CD8-positive, alpha-beta memory T cell (primary cell): ENCODE measurements around the gene SAE1. TPM values are rescaled to one million over a fixed set of nuclear protein-coding genes. Genes with fewer than 3 reads are reported as not detected.

Experiments
- CTCF ChIA-PET: fragments of 350-600 bp; sonication (Branson Sonifier 250); formaldehyde crosslinking; loops from one replicate; lab custom pipeline; 2021; ENCODE audit warnings: antibody characterized with exemption; lab: Charles Lee
- POLR2A ChIA-PET: fragments of 350-600 bp; sonication (Branson Sonifier 250); formaldehyde crosslinking; loops from one replicate; lab custom pipeline; 2021; ENCODE audit warnings: antibody characterized with exemption; lab: Charles Lee
- DNase-seq, 5 donors: peaks; one replicate each; pipeline versions ENCODE4 v3.0.0 to v3.0.0-alpha.2; 2020 to 2022; ENCODE audit warnings: mixed read lengths in 1 of 5
- H3K27ac ChIP-seq: one replicate; pipeline ENCODE4 v1.7.0; 2013; ENCODE audit warnings: low read depth, mild to moderate bottlenecking, low read length, moderate library complexity
- H3K27me3 ChIP-seq: 2 replicates; pipeline ENCODE4 v1.7.0; 2013; ENCODE audit warnings: low read length, mild to moderate bottlenecking; ENCODE audit not compliant: insufficient read depth, poor library complexity, severe bottlenecking
- H3K36me3 ChIP-seq: 2 replicates; pipeline ENCODE4 v1.7.0; 2013; ENCODE audit warnings: mild to moderate bottlenecking, low read length, moderate library complexity; ENCODE audit not compliant: insufficient read depth
- H3K4me1 ChIP-seq: 2 replicates; pipeline ENCODE4 v1.7.0; 2013; ENCODE audit warnings: mild to moderate bottlenecking, low read length, moderate library complexity; ENCODE audit not compliant: insufficient read depth
- H3K4me3 ChIP-seq: 2 replicates; pipeline ENCODE4 v1.7.0; 2013; ENCODE audit warnings: mild to moderate bottlenecking, low read length
- H3K9me3 ChIP-seq: 2 replicates; pipeline ENCODE4 v1.7.0; 2013; ENCODE audit warnings: mild to moderate bottlenecking, low read length
- H3K27ac Mint-ChIP-seq, 8 donors: one replicate each; pipeline ENCODE4 v1.8.0; 2020 to 2021; ENCODE audit warnings: mixed read lengths in 8 of 8, mild to moderate bottlenecking in 6 of 8, inconsistent platforms in 3 of 8, moderate library complexity in 3 of 8
- H3K27me3 Mint-ChIP-seq, 2 donors: one replicate each; pipeline ENCODE4 v1.8.0; 2020 to 2021; ENCODE audit warnings: mixed read lengths in 2 of 2, mild to moderate bottlenecking in 1 of 2, moderate library complexity in 1 of 2
- H3K36me3 Mint-ChIP-seq, 3 donors: one replicate each; pipeline ENCODE4 v1.8.0; 2020 to 2021; ENCODE audit warnings: mixed read lengths in 3 of 3, inconsistent platforms in 1 of 3, mild to moderate bottlenecking in 1 of 3
- H3K4me1 Mint-ChIP-seq, 3 donors: one replicate each; pipeline ENCODE4 v1.8.0; 2020 to 2021; ENCODE audit warnings: mixed read lengths in 3 of 3, inconsistent platforms in 1 of 3, mild to moderate bottlenecking in 1 of 3
- H3K4me3 Mint-ChIP-seq, 7 donors: one replicate each; pipeline ENCODE4 v1.8.0; 2020 to 2021; ENCODE audit warnings: mixed read lengths in 7 of 7, mild to moderate bottlenecking in 6 of 7, moderate library complexity in 4 of 7, inconsistent platforms in 2 of 7
- H3K9me3 Mint-ChIP-seq, 5 donors: one replicate each; pipeline ENCODE4 v1.8.0; 2020 to 2022; ENCODE audit warnings: mixed read lengths in 5 of 5, mild to moderate bottlenecking in 3 of 5, moderate library complexity in 2 of 5, inconsistent platforms in 1 of 5
- polyA plus RNA-seq: library from polyadenylated mRNA; unstranded; fragments of 300-500 nt; fragmentation: Illumina TruSeq; gene quantifications from one replicate; pipeline ENCODE4 v1.2.3, GENCODE V29; 2021
- total RNA-seq, 2 experiments: library from RNA; stranded (reverse); gene quantifications; one replicate each; pipeline ENCODE4 v1.2.3, GENCODE V29; 2021

The SAE1 gene
- total and polyA plus RNA-seq, 3 experiments from 2014 or later: 107 to 172 (median 167) TPM

GRCh38 chr19:47106821-47107201 lies 23.8 kb upstream of the SAE1 start:
- Histone ChIP-seq H3K27ac (peak overlapping the region; percentile 51), H3K4me3 (peak overlapping the region; percentile 8), H3K36me3 (peaks cover 8% of the 10 kb centered on the region), H3K4me1 (peaks cover 59% of the 10 kb centered on the region), H3K9me3 (no peaks in the 10 kb centered on the region), H3K27me3 (no peaks in the 10 kb centered on the region)
- Mint-ChIP-seq H3K9me3 (no peaks in the 10 kb centered on the region), H3K36me3 (peaks cover 8 to 43% (median 12%) of the 10 kb centered on the region in 3 donors), H3K27me3 (no peaks in the 10 kb centered on the region), H3K27ac (peak overlapping the region; percentile 88 to 99 (median 93)), H3K4me3 (peak overlapping the region; percentile 54 to 100 (median 85)), H3K4me1 (peaks cover 60 to 79% (median 77%) of the 10 kb centered on the region in 3 donors)
- no peak for DNase-seq
- ChIA-PET CTCF (interaction anchor here (0.8 to 2.1 kb wide), 6 partner anchors 11 to 71 kb away, joined by 3 to 6 read pairs (median 4); partner anchors contain the start of gene SAE1), POLR2A (no interaction called here)

- no peaks in the 10 kb centered on the region for H3K9me3 Mint-ChIP-seq
These were observed 23.3 kb upstream of the SAE1 start for GRCh38 chr19:47107202-47107952.

GRCh38 chr19:47107953-47108746 lies 22.5 kb upstream of the SAE1 start:
- ChIA-PET POLR2A (no interaction called here), CTCF (interaction anchor here (2.1 to 2.4 kb wide), 2 partner anchors 13 to 29 kb away, joined by 4 to 12 read pairs; no protein-coding TSS in a partner anchor)
- peaks cover 52 to 66% (median 65%) of the 10 kb centered on the region in 3 donors for H3K4me1 Mint-ChIP-seq
- no peaks in the 10 kb centered on the region for H3K27me3 Mint-ChIP-seq
- H3K9me3 Mint-ChIP-seq: no peaks in the 10 kb centered on the region
- peaks cover 8 to 34% (median 10%) of the 10 kb centered on the region in 3 donors for H3K36me3 Mint-ChIP-seq
- no peak for DNase-seq
- H3K9me3 ChIP-seq: no peaks in the 10 kb centered on the region
- H3K4me3 ChIP-seq: peak overlapping the region; percentile 8
- peaks cover 49% of the 10 kb centered on the region for H3K4me1 ChIP-seq
- H3K36me3 ChIP-seq: peaks cover 8% of the 10 kb centered on the region
- no peaks in the 10 kb centered on the region for H3K27me3 ChIP-seq
- H3K4me3 Mint-ChIP-seq: peak overlapping the region; percentile 54 to 100 (median 85)
- H3K27ac ChIP-seq: peak overlapping the region; percentile 51
- H3K27ac Mint-ChIP-seq: peak overlapping the region; percentile 88 to 99 (median 94)

More at GRCh38 chr19:47107202-47107952, 23.3 kb upstream of the SAE1 start:
- peak in 2 of 5 donors; percentile 45 to 64 for DNase-seq
- H3K4me1 ChIP-seq: peaks cover 53% of the 10 kb centered on the region
- peak overlapping the region; percentile 54 to 100 (median 85) for H3K4me3 Mint-ChIP-seq
- no peaks in the 10 kb centered on the region for H3K27me3 ChIP-seq
- peaks cover 8% of the 10 kb centered on the region for H3K36me3 ChIP-seq
- CTCF ChIA-PET: interaction anchor here (0.8 to 2.1 kb wide), 6 partner anchors 12 to 71 kb away, joined by 3 to 6 read pairs (median 4); partner anchors contain the start of gene SAE1
- H3K4me1 Mint-ChIP-seq: peaks cover 56 to 73% (median 72%) of the 10 kb centered on the region in 3 donors
- H3K4me3 ChIP-seq: peak overlapping the region; percentile 8
- H3K27ac ChIP-seq: peak overlapping the region; percentile 51
- peak overlapping the region; percentile 88 to 99 (median 94) for H3K27ac Mint-ChIP-seq
- peaks cover 8 to 39% (median 12%) of the 10 kb centered on the region in 3 donors for H3K36me3 Mint-ChIP-seq
- no peaks in the 10 kb centered on the region for H3K9me3 ChIP-seq
- H3K27me3 Mint-ChIP-seq: no peaks in the 10 kb centered on the region
- POLR2A ChIA-PET: no interaction called here

- peak overlapping the region; percentile 96 for H3K4me3 ChIP-seq
- peaks cover 54% of the 10 kb centered on the region for H3K4me1 ChIP-seq
- H3K27ac ChIP-seq: peak overlapping the region; percentile 99
- DNase-seq: no peak
- H3K9me3 Mint-ChIP-seq: no peaks in the 10 kb centered on the region
- peaks cover 58 to 73% (median 70%) of the 10 kb centered on the region in 3 donors for H3K4me1 Mint-ChIP-seq
- POLR2A ChIA-PET: no interaction called here
- H3K36me3 ChIP-seq: peaks cover 8% of the 10 kb centered on the region
- peak overlapping the region; percentile 95 to 100 (median 97) for H3K4me3 Mint-ChIP-seq
- no peaks in the 10 kb centered on the region for H3K27me3 ChIP-seq
- peak overlapping the region; percentile 88 to 100 (median 94) for H3K27ac Mint-ChIP-seq
- CTCF ChIA-PET: interaction anchor here (2.1 to 2.4 kb wide), 2 partner anchors 14 to 30 kb away, joined by 4 to 12 read pairs; no protein-coding TSS in a partner anchor
- no peaks in the 10 kb centered on the region for H3K27me3 Mint-ChIP-seq
- no peaks in the 10 kb centered on the region for H3K9me3 ChIP-seq
- peaks cover 8 to 39% (median 10%) of the 10 kb centered on the region in 3 donors for H3K36me3 Mint-ChIP-seq
These were observed 21.5 kb upstream of the SAE1 start for GRCh38 chr19:47109177-47109540.

- H3K4me1 ChIP-seq: peaks cover 57% of the 10 kb centered on the region
- CTCF ChIA-PET: interaction anchor here (1.3 to 2.4 kb wide), 2 partner anchors 31 to 73 kb away, joined by 3 to 12 read pairs; no protein-coding TSS in a partner anchor
- no peaks in the 10 kb centered on the region for H3K27me3 Mint-ChIP-seq
- peak overlapping the region; percentile 99 for H3K27ac ChIP-seq
- peak overlapping the region; percentile 88 to 100 (median 94) for H3K27ac Mint-ChIP-seq
- DNase-seq: peak in 3 of 5 donors; percentile 31 to 65 (median 33)
- no peaks in the 10 kb centered on the region for H3K27me3 ChIP-seq
- peak overlapping the region; percentile 96 for H3K4me3 ChIP-seq
- POLR2A ChIA-PET: interaction anchor here (0.9 kb wide), 1 partner anchor 146 kb away, joined by 3 read pairs; the partner anchor contains the start of gene CCDC9
- H3K9me3 ChIP-seq: no peaks in the 10 kb centered on the region
- peaks cover 8 to 35% (median 10%) of the 10 kb centered on the region in 3 donors for H3K36me3 Mint-ChIP-seq
- peaks cover 59 to 68% (median 66%) of the 10 kb centered on the region in 3 donors for H3K4me1 Mint-ChIP-seq
- peaks cover 8% of the 10 kb centered on the region for H3K36me3 ChIP-seq
- H3K4me3 Mint-ChIP-seq: peak overlapping the region; percentile 95 to 100 (median 97)
- no peaks in the 10 kb centered on the region for H3K9me3 Mint-ChIP-seq
These were observed 20.9 kb upstream of the SAE1 start for GRCh38 chr19:47109541-47110375.

- peaks cover 7 to 33% (median 10%) of the 10 kb centered on the region in 3 donors for H3K36me3 Mint-ChIP-seq
- Histone ChIP-seq H3K4me3 (peak overlapping the region; percentile 96), H3K36me3 (peaks cover 8% of the 10 kb centered on the region), H3K9me3 (no peaks in the 10 kb centered on the region), H3K27ac (peak overlapping the region; percentile 99), H3K4me1 (peaks cover 57% of the 10 kb centered on the region), H3K27me3 (no peaks in the 10 kb centered on the region)
- no peaks in the 10 kb centered on the region for H3K27me3 Mint-ChIP-seq
- H3K4me3 Mint-ChIP-seq: peak overlapping the region; percentile 95 to 100 (median 97)
- ChIA-PET CTCF (interaction anchor here (1.3 to 2.4 kb wide), 2 partner anchors 32 to 74 kb away, joined by 3 to 12 read pairs; no protein-coding TSS in a partner anchor), POLR2A (interaction anchor here (0.6 to 1.3 kb wide), 3 partner anchors 21 to 146 kb away, joined by 3 to 4 read pairs (median 3); partner anchors contain the start of gene CCDC9)
- peak overlapping the region; percentile 88 to 100 (median 94) for H3K27ac Mint-ChIP-seq
- no peaks in the 10 kb centered on the region for H3K9me3 Mint-ChIP-seq
- H3K4me1 Mint-ChIP-seq: peaks cover 58 to 62% (median 60%) of the 10 kb centered on the region in 3 donors
- peak in 3 of 5 donors; percentile 17 to 67 (median 56) for DNase-seq
These were observed 20.1 kb upstream of the SAE1 start for GRCh38 chr19:47110521-47111005.
